HTERT RPE-1 (cell line): ENCODE results near the gene TOX2.

Experiments
- in situ Hi-C: fragments of 300-500 bp; cut with MboI; formaldehyde crosslinking; loops from 4 replicates; pipeline ENCODE4 v1.14.3; 2020; ENCODE audit warnings: low sequenced_read_pairs

Gene TOX2

GRCh38 chr20:44016525-44016924 is 101.9 kb downstream of the TOX2 start:
- in situ Hi-C loops: no loop called here

- in situ Hi-C loops: no loop called here
Measured at GRCh38 chr20:44017211-44017610, 102.6 kb downstream of the TOX2 start.

- in situ Hi-C loops: no loop called here
Measured at GRCh38 chr20:44017905-44018258, 103.2 kb downstream of the TOX2 start.

GRCh38 chr20:44018259-44018941 is 103.7 kb downstream of the TOX2 start:
- in situ Hi-C loops: no loop called here

- in situ Hi-C loops: no loop called here
Measured at GRCh38 chr20:44018942-44019637, 104.4 kb downstream of the TOX2 start.

GRCh38 chr20:44019638-44020335 is 105.1 kb downstream of the TOX2 start:
- in situ Hi-C loops: no loop called here

GRCh38 chr20:44020406-44021148 is 105.9 kb downstream of the TOX2 start:
- in situ Hi-C loops: no loop called here

GRCh38 chr20:44021186-44021585 is 106.5 kb downstream of the TOX2 start:
- in situ Hi-C loops: no loop called here

- in situ Hi-C loops: no loop called here
Measured at GRCh38 chr20:44021900-44022299, 107.2 kb downstream of the TOX2 start.

GRCh38 chr20:44022464-44022863 is 107.8 kb downstream of the TOX2 start:
- in situ Hi-C loops: no loop called here

GRCh38 chr20:44023515-44024371 is 109.1 kb downstream of the TOX2 start:
- in situ Hi-C loops: no loop called here

- in situ Hi-C loops: no loop called here
Measured at GRCh38 chr20:44024820-44025580, 110.3 kb downstream of the TOX2 start.

GRCh38 chr20:44025756-44026155 is 111.1 kb downstream of the TOX2 start:
- in situ Hi-C loops: no loop called here

- in situ Hi-C loops: no loop called here
Measured at GRCh38 chr20:44026647-44027342, 112.1 kb downstream of the TOX2 start.

GRCh38 chr20:44027343-44028002 is 112.8 kb downstream of the TOX2 start:
- in situ Hi-C loops: no loop called here

- in situ Hi-C loops: no loop called here
Measured at GRCh38 chr20:44028003-44028730, 113.5 kb downstream of the TOX2 start.

- in situ Hi-C loops: no loop called here
Measured at GRCh38 chr20:44028868-44029847, 114.5 kb downstream of the TOX2 start.
